Erythroblast (primary cell): Measurements from ENCODE around the gene ELK1.

ENCODE experiments used
- GATA1 ChIP-seq: IDR thresholded peaks from 2 replicates; pipeline ENCODE4 v1.6.1; 2011; ENCODE audit warnings: low read depth, mild to moderate bottlenecking, control low read depth, low read length, moderate library complexity
- POLR2A ChIP-seq: IDR thresholded peaks from 2 replicates; pipeline ENCODE4 v1.6.1; 2011; ENCODE audit warnings: mild to moderate bottlenecking, low read length

DNA sequence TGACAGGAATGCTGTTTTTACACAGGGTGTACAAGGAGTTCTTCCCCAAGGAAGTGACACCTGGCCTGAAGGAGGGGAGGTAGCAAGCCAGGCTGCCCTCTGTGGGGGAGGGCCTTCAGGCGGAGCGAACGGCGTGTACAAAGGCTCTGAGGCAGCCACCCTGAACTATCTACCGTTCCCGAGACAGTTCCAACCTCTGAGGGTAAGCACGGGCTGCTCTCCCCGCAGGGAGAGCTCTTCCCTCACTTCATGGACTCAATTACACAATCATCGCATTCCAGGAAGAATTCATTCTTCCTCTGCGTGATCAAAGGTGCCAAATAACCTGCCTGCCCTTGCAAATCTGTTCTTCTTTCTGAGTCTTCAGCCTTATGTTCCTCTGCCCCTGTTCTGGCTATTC lies 4.8 kb downstream of the ELK1 start:
- no peak for TF ChIP-seq POLR2A
- TF ChIP-seq GATA1 = no peak
